Body of pancreas (tissue), 4 donors: ENCODE measurements around the gene APBA1.

ENCODE experiments used
- POLR2A ChIP-seq, 3 donors: fragments of 450-650 bp; IDR thresholded peaks; one replicate each; pipeline ENCODE4 v1.6.1; 2016; ENCODE audit warnings: antibody characterized with exemption in 3 of 3, mild to moderate bottlenecking in 2 of 3
- TF ChIP-seq, protein P1 (sequence below), 7 experiments: fragments of 450-650 bp in 4 of 7; fragments of 200-600 bp in 3 of 7; sonication (generic) in 3 of 7; IDR thresholded peaks; one replicate each; pipeline ENCODE4 v1.5.1; 2016 to 2019; ENCODE audit warnings: antibody characterized with exemption in 7 of 7

DNA sequence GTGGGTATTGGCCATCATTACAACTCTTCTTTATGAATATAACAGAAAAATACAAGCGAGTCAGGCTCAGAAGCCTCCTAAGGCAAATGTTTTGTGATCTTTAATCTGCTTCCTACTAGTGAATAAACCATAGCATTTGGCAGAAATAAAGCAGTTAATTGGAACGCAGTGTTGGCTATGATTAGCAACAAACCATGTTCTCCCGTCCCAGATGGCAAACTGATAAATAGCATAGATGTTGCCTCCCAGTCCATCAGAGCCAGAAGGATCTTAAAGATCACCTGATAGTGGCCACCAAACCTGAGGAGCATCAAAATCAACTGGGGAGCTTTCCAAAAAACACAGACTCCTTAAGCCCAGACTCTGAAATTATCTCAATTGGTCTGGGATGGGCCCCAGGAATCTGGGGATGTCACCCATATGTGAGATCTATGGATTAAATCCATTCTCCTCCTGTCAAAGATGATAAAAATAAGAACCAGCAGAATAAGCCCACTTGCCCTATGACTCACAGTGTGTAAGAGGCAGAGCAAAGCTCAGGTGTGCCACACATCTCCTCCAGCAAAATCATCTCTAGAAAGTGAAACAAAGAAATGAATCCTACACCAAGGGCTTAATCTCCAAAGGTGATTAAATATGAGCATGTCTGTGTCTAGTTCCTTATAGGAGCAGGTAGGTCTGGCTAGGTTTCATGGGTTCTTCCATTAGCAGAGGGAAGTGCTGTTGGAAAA, 50.3 kb downstream of the APBA1 start:
- TF ChIP-seq, protein P1, sequence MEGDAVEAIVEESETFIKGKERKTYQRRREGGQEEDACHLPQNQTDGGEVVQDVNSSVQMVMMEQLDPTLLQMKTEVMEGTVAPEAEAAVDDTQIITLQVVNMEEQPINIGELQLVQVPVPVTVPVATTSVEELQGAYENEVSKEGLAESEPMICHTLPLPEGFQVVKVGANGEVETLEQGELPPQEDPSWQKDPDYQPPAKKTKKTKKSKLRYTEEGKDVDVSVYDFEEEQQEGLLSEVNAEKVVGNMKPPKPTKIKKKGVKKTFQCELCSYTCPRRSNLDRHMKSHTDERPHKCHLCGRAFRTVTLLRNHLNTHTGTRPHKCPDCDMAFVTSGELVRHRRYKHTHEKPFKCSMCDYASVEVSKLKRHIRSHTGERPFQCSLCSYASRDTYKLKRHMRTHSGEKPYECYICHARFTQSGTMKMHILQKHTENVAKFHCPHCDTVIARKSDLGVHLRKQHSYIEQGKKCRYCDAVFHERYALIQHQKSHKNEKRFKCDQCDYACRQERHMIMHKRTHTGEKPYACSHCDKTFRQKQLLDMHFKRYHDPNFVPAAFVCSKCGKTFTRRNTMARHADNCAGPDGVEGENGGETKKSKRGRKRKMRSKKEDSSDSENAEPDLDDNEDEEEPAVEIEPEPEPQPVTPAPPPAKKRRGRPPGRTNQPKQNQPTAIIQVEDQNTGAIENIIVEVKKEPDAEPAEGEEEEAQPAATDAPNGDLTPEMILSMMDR (IDR thresholded peaks at IDR 0.05) = no peak
- no peak for TF ChIP-seq POLR2A (IDR thresholded peaks at IDR 0.05)
